T-helper 2 cell treated with Interferon-gamma antibody and Interleukin-4, amounts not matched to agents 100 ng/mL and 5 ng/mL, for 36 hours (primary cell): ENCODE measurements around the gene CLIP1. TPM values are rescaled to one million over a fixed set of nuclear protein-coding genes. Genes with fewer than 3 reads are reported as not detected.
"Not testable (repeated sequence)": the region's sequence is repeated elsewhere in the genome, so short reads cannot be mapped to it uniquely, and the experiment has no call there.

ENCODE experiments used
- intact Hi-C: fragments of 100-400 bp; cut with micrococcal nuclease; formaldehyde crosslinking; loops from one replicate; pipeline ENCODE4 v1.15.1; 2023
- total RNA-seq: library from RNA; stranded (reverse); gene quantifications from 2 replicates; pipeline ENCODE4 v1.2.3, GENCODE V29; 2022

The CLIP1 gene
- total RNA-seq: 73.5 and 75.8 TPM in 2 replicates

- intact Hi-C loops: loop anchor here (1.0 to 5.0 kb wide), 3 partner anchors 9 to 50 kb away; no protein-coding TSS in a partner anchor
Measured at GRCh38 chr12:122421821-122422729, at the start of gene CLIP1. TSS of gene CLIP1 (minus strand) at chr12:122422669. CDS start at chr12:122380452, 42,217 bp downstream.

- intact Hi-C loops: loop anchor here (1.0 to 5.0 kb wide), 2 partner anchors 49 to 72 kb away; partner anchors contain the start of gene CLIP1
Measured at GRCh38 chr12:122471324-122472226, 49.1 kb upstream of the CLIP1 start.

GRCh38 chr12:122470576-122470975, 48.1 kb upstream of the CLIP1 start:
- intact Hi-C loops: loop anchor here (5.0 kb wide), 1 partner anchor 48 kb away; the partner anchor contains the start of gene CLIP1

- intact Hi-C loops: loop anchor here (5.0 kb wide), 1 partner anchor 48 kb away; the partner anchor contains the start of gene CLIP1
Measured at GRCh38 chr12:122469856-122470255, 47.4 kb upstream of the CLIP1 start.

GRCh38 chr12:122467983-122468382, 45.5 kb upstream of the CLIP1 start:
- intact Hi-C loops: no loop called here

GRCh38 chr12:122464317-122465042, 42.0 kb upstream of the CLIP1 start:
- intact Hi-C loops: not testable (repeated sequence)

GRCh38 chr12:122460641-122461040, 38.2 kb upstream of the CLIP1 start:
- intact Hi-C loops: no loop called here

- intact Hi-C loops: no loop called here
Measured at GRCh38 chr12:122460061-122460460, 37.6 kb upstream of the CLIP1 start.

- intact Hi-C loops: loop anchor here (5.0 kb wide), 1 partner anchor 37 kb away; the partner anchor contains the start of gene CLIP1
Measured at GRCh38 chr12:122459211-122459610, 36.7 kb upstream of the CLIP1 start.

GRCh38 chr12:122458105-122459035, 35.9 kb upstream of the CLIP1 start:
- intact Hi-C loops: loop anchor here (5.0 kb wide), 1 partner anchor 36 kb away; the partner anchor contains the start of gene CLIP1

GRCh38 chr12:122457627-122458026, 35.2 kb upstream of the CLIP1 start:
- intact Hi-C loops: loop anchor here (5.0 kb wide), 1 partner anchor 35 kb away; the partner anchor contains the start of gene CLIP1

GRCh38 chr12:122454739-122455138, 32.3 kb upstream of the CLIP1 start:
- intact Hi-C loops: loop anchor here (5.0 kb wide), 2 partner anchors 32 to 52 kb away; partner anchors contain the start of gene CLIP1

- intact Hi-C loops: loop anchor here (5.0 kb wide), 1 partner anchor 52 kb away; no protein-coding TSS in a partner anchor
Measured at GRCh38 chr12:122454250-122454721, 31.8 kb upstream of the CLIP1 start.

GRCh38 chr12:122452701-122453285, 30.3 kb upstream of the CLIP1 start:
- intact Hi-C loops: loop anchor here (1.0 to 5.0 kb wide), 2 partner anchors 48 to 50 kb away; partner anchors contain the start of gene ZCCHC8

GRCh38 chr12:122449317-122449716, 26.8 kb upstream of the CLIP1 start:
- intact Hi-C loops: no loop called here

GRCh38 chr12:122447825-122448224, 25.4 kb upstream of the CLIP1 start:
- intact Hi-C loops: not testable (repeated sequence)

- intact Hi-C loops: not testable (repeated sequence)
Measured at GRCh38 chr12:122446390-122446789, 23.9 kb upstream of the CLIP1 start.

GRCh38 chr12:122444071-122444470, 21.6 kb upstream of the CLIP1 start:
- intact Hi-C loops: not testable (repeated sequence)

GRCh38 chr12:122438822-122439221, 16.4 kb upstream of the CLIP1 start:
- intact Hi-C loops: not testable (repeated sequence)
